Astrocyte (in vitro differentiated cells and primary cell): ENCODE data around the gene S1PR3.

Experiments used
- EZH2 ChIP-seq: IDR thresholded peaks from 2 replicates; pipeline ENCODE4 v1.6.1; 2012; ENCODE audit warnings: mild to moderate bottlenecking, low read length, inconsistent platforms; ENCODE audit not compliant: insufficient read depth
- TF ChIP-seq, protein P1 (sequence below): IDR thresholded peaks from 2 replicates; pipeline ENCODE4 v1.5.1; 2011; ENCODE audit warnings: low read depth, mild to moderate bottlenecking, inconsistent platforms, low read length, moderate library complexity; ENCODE audit not compliant: insufficient read depth

DNA sequence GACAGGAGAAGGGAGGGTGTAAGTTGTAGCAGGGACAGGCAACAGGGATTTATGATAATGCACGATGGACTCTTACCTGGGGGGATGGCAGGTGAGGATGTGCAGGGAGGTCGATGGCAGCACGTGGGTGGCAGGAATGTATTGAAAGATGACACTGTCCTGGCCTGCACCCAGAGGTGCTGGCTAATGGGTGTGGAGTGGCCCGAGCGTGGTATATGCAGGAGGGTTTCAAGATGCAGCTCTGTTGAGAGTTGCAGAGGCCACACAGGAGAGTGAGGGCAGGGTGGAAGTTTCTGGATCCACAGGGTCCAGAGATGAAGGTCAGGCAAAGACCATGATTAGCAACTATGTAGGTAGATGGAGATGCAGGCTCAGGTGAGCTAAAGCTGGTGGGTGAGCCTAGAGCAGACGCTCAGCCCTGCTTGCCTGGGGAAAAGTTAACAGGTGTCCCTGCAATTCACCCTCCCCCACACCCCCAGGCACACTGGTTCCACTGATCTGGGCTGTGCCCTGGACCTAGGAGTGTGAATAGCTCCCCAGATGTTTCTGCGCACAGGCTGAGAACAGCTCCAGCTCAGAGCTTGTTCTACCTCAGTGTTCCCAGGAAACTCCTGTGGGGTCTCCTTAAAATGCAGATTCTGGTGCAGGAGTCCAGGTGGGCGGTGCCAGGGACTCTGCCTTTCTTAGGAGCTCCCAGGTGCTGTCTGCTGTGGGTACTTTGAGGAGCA, 21.5 kb upstream of the S1PR3 start:
- TF ChIP-seq, protein P1, sequence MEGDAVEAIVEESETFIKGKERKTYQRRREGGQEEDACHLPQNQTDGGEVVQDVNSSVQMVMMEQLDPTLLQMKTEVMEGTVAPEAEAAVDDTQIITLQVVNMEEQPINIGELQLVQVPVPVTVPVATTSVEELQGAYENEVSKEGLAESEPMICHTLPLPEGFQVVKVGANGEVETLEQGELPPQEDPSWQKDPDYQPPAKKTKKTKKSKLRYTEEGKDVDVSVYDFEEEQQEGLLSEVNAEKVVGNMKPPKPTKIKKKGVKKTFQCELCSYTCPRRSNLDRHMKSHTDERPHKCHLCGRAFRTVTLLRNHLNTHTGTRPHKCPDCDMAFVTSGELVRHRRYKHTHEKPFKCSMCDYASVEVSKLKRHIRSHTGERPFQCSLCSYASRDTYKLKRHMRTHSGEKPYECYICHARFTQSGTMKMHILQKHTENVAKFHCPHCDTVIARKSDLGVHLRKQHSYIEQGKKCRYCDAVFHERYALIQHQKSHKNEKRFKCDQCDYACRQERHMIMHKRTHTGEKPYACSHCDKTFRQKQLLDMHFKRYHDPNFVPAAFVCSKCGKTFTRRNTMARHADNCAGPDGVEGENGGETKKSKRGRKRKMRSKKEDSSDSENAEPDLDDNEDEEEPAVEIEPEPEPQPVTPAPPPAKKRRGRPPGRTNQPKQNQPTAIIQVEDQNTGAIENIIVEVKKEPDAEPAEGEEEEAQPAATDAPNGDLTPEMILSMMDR, result no peak
- TF ChIP-seq EZH2, result no peak
